ENCODE data around the gene ABHD6.

- TF ChIP-seq EZH2 (IDR thresholded peaks at IDR 0.05) (no peak), POLR2AphosphoS5 (IDR thresholded peaks at IDR 0.05; ENCODE audit: borderline replicate concordance, low read depth, low read length) (no peak), FOXP2 (optimal IDR thresholded peaks at IDR 0.05; ENCODE audit: control extremely low read depth, extremely low read length, insufficient read depth) (no peak)
Measured at GRCh38 chr3:58214484-58215316, 22.9 kb upstream of the ABHD6 start.
